ENCODE results near the gene ETV1. TPM values are rescaled to one million over a fixed set of nuclear protein-coding genes. Genes with fewer than 3 reads are reported as not detected.

Gene ETV1
- total RNA-seq, 1 donor from 2014 or later = 89.0 TPM

GRCh38 chr7:13963925-13964324, 25.5 kb downstream of the ETV1 start:
- intact Hi-C loops (cut with DNase I) = no loop called here
- ATAC-seq (no peak), DNase-seq (no peak)
- H3K9me3 ChIP-seq = no peaks in the 10 kb centered on the region
- no peak overlapping the region for H3K27ac ChIP-seq
- no peaks in the 10 kb centered on the region for H3K36me3 ChIP-seq
- H3K4me3 ChIP-seq = no peak overlapping the region
- no peaks in the 10 kb centered on the region for H3K4me1 ChIP-seq
- no peak for TF ChIP-seq CTCF (IDR thresholded peaks at IDR 0.05)
- H3K27me3 ChIP-seq (ENCODE audit: low read depth) = no peaks in the 10 kb centered on the region

GRCh38 chr7:13955494-13955893, 34.0 kb downstream of the ETV1 start:
- Histone ChIP-seq H3K4me1 (no peaks in the 10 kb centered on the region), H3K36me3 (no peaks in the 10 kb centered on the region), H3K27ac (no peak overlapping the region), H3K27me3 (ENCODE audit: low read depth) (no peaks in the 10 kb centered on the region), H3K9me3 (no peaks in the 10 kb centered on the region), H3K4me3 (no peak overlapping the region)
- intact Hi-C loops (cut with DNase I) = no loop called here
- TF ChIP-seq CTCF (IDR thresholded peaks at IDR 0.05) = no peak
- DNase-seq (no peak), ATAC-seq (no peak)

- no peaks in the 10 kb centered on the region for H3K9me3 ChIP-seq
- ATAC-seq = no peak
Observed at GRCh38 chr7:13953368-13953767, 36.1 kb downstream of the ETV1 start.

GRCh38 chr7:13952921-13953320, 36.5 kb downstream of the ETV1 start:
- H3K27ac ChIP-seq = no peak overlapping the region
- TF ChIP-seq CTCF (IDR thresholded peaks at IDR 0.05) = no peak
- intact Hi-C loops (cut with DNase I) = no loop called here
- DNase-seq (no peak), ATAC-seq (no peak)
- no peaks in the 10 kb centered on the region for H3K36me3 ChIP-seq
- H3K4me1 ChIP-seq = peaks cover 5% of the 10 kb centered on the region
- no peaks in the 10 kb centered on the region for H3K27me3 ChIP-seq (ENCODE audit: low read depth)
- no peaks in the 10 kb centered on the region for H3K9me3 ChIP-seq
- no peak overlapping the region for H3K4me3 ChIP-seq

More at GRCh38 chr7:13953368-13953767, 36.1 kb downstream of the ETV1 start:
- intact Hi-C loops (cut with DNase I) = no loop called here
- Histone ChIP-seq H3K36me3 (no peaks in the 10 kb centered on the region), H3K4me1 (peaks cover under 1% of the 10 kb centered on the region), H3K27me3 (ENCODE audit: low read depth) (no peaks in the 10 kb centered on the region), H3K4me3 (no peak overlapping the region), H3K27ac (no peak overlapping the region)
- DNase-seq = no peak
- TF ChIP-seq CTCF (IDR thresholded peaks at IDR 0.05) = no peak

GRCh38 chr7:13949939-13950338, 39.5 kb downstream of the ETV1 start:
- TF ChIP-seq CTCF (IDR thresholded peaks at IDR 0.05) = no peak
- no peak for ATAC-seq

GRCh38 chr7:13949445-13949844, 40.0 kb downstream of the ETV1 start:
- DNase-seq (no peak), ATAC-seq (no peak)
- no peaks in the 10 kb centered on the region for H3K27me3 ChIP-seq (ENCODE audit: low read depth)
- H3K4me1 ChIP-seq = peaks cover 22% of the 10 kb centered on the region
- no peaks in the 10 kb centered on the region for H3K9me3 ChIP-seq
- TF ChIP-seq CTCF (IDR thresholded peaks at IDR 0.05) = no peak
- H3K36me3 ChIP-seq = no peaks in the 10 kb centered on the region
- intact Hi-C loops (cut with DNase I) = no loop called here
- no peak overlapping the region for H3K4me3 ChIP-seq
- H3K27ac ChIP-seq = no peak overlapping the region

More at GRCh38 chr7:13949939-13950338, 39.5 kb downstream of the ETV1 start:
- no peaks in the 10 kb centered on the region for H3K27me3 ChIP-seq (ENCODE audit: low read depth)
- H3K36me3 ChIP-seq = no peaks in the 10 kb centered on the region
- no peak overlapping the region for H3K27ac ChIP-seq
- H3K4me3 ChIP-seq = no peak overlapping the region
- intact Hi-C loops (cut with DNase I) = no loop called here
- no peaks in the 10 kb centered on the region for H3K9me3 ChIP-seq
- DNase-seq = no peak
- peaks cover 22% of the 10 kb centered on the region for H3K4me1 ChIP-seq

Data from lower lobe of right lung (tissue), 2 donors.